Skeletal muscle tissue (tissue), 4 donors: ENCODE measurements around the gene ANXA4. TPM values are rescaled to one million over a fixed set of nuclear protein-coding genes. Genes with fewer than 3 reads are reported as not detected.

Experiments
- H3K27ac ChIP-seq: one replicate; pipeline ENCODE4 v1.7.0; 2013; ENCODE audit warnings: mild to moderate bottlenecking, low read depth, low read length, inconsistent platforms
- H3K27me3 ChIP-seq, 3 donors: one replicate each; pipeline ENCODE4 v1.7.0; 2013; ENCODE audit warnings: low read length in 3 of 3; ENCODE audit not compliant: control insufficient read depth in 3 of 3, insufficient read depth in 3 of 3
- H3K36me3 ChIP-seq, 3 donors: one replicate each; pipeline ENCODE4 v1.7.0; 2013; ENCODE audit warnings: low read length in 3 of 3; ENCODE audit not compliant: control insufficient read depth in 3 of 3, insufficient read depth in 3 of 3
- H3K4me1 ChIP-seq, 3 donors: one replicate each; pipeline ENCODE4 v1.7.0; 2013; ENCODE audit warnings: low read length in 3 of 3, mild to moderate bottlenecking in 3 of 3; ENCODE audit not compliant: control insufficient read depth in 3 of 3, insufficient read depth in 3 of 3
- H3K4me3 ChIP-seq, 3 donors: one replicate each; pipeline ENCODE4 v1.7.0; 2013; ENCODE audit warnings: low read length in 3 of 3
- H3K9ac ChIP-seq, 3 donors: one replicate each; pipeline ENCODE4 v1.7.0; 2013; ENCODE audit warnings: low read length in 3 of 3, mild to moderate bottlenecking in 3 of 3, moderate library complexity in 2 of 3, low read depth in 1 of 3
- H3K9me3 ChIP-seq, 3 donors: one replicate each; pipeline ENCODE4 v1.7.0; 2013; ENCODE audit warnings: low read length in 3 of 3; ENCODE audit not compliant: control insufficient read depth in 3 of 3
- total RNA-seq: library from RNA; depleted of rRNA; stranded (reverse); fragments of >200 nt; gene quantifications from one replicate; pipeline ENCODE4 v1.2.3, GENCODE V29; 2014
- donor health status: Osteomylitis.

ANXA4 gene
- total RNA-seq, 1 donor from 2014 or later, result 18.8 TPM

- no peak overlapping the region for H3K4me3 ChIP-seq
- H3K27me3 ChIP-seq, result no peaks in the 10 kb centered on the region
- H3K4me1 ChIP-seq, result peaks cover 16 to 20% (median 17%) of the 10 kb centered on the region in 3 donors
- H3K9ac ChIP-seq, result no peak overlapping the region
- no peaks in the 10 kb centered on the region for H3K9me3 ChIP-seq
- H3K27ac ChIP-seq, result no peak overlapping the region
- peaks cover 4 to 9% (median 5%) of the 10 kb centered on the region in 3 donors for H3K36me3 ChIP-seq
Observed at GRCh38 chr2:69786052-69786560, 44.2 kb downstream of the ANXA4 start.

- Histone ChIP-seq H3K4me3 (no peak overlapping the region), H3K4me1 (peaks cover 10 to 13% (median 12%) of the 10 kb centered on the region in 3 donors), H3K9ac (peak overlapping the region in 1 of 3 donors; percentile 62), H3K27me3 (no peaks in the 10 kb centered on the region), H3K27ac (peak overlapping the region; percentile 73), H3K36me3 (peaks cover 4 to 9% (median 5%) of the 10 kb centered on the region in 3 donors), H3K9me3 (no peaks in the 10 kb centered on the region)
Observed at GRCh38 chr2:69789175-69789721, 47.3 kb downstream of the ANXA4 start.

GRCh38 chr2:69789772-69790600, 48.1 kb downstream of the ANXA4 start:
- Histone ChIP-seq H3K9ac (peak overlapping the region; percentile 32 to 62 (median 59)), H3K9me3 (no peaks in the 10 kb centered on the region), H3K27me3 (no peaks in the 10 kb centered on the region), H3K36me3 (peaks cover 4 to 9% (median 5%) of the 10 kb centered on the region in 3 donors), H3K4me1 (peaks cover 10 to 13% (median 12%) of the 10 kb centered on the region in 3 donors), H3K27ac (peak overlapping the region; percentile 73), H3K4me3 (peak overlapping the region in 2 of 3 donors; percentile 24 to 41)

GRCh38 chr2:69790601-69790959, 48.6 kb downstream of the ANXA4 start:
- H3K36me3 ChIP-seq, result peaks cover 4 to 9% (median 5%) of the 10 kb centered on the region in 3 donors
- peak overlapping the region in 1 of 3 donors; percentile 62 for H3K9ac ChIP-seq
- H3K4me1 ChIP-seq, result peaks cover 10 to 13% (median 12%) of the 10 kb centered on the region in 3 donors
- H3K27ac ChIP-seq, result peak overlapping the region; percentile 73
- H3K9me3 ChIP-seq, result no peaks in the 10 kb centered on the region
- H3K27me3 ChIP-seq, result no peaks in the 10 kb centered on the region
- H3K4me3 ChIP-seq, result no peak overlapping the region

GRCh38 chr2:69791045-69791444, 49.1 kb downstream of the ANXA4 start:
- Histone ChIP-seq H3K36me3 (peaks cover 4 to 9% (median 5%) of the 10 kb centered on the region in 3 donors), H3K9me3 (no peaks in the 10 kb centered on the region), H3K9ac (no peak overlapping the region), H3K4me1 (peaks cover 10 to 13% (median 12%) of the 10 kb centered on the region in 3 donors), H3K27ac (peak overlapping the region; percentile 73), H3K4me3 (no peak overlapping the region), H3K27me3 (no peaks in the 10 kb centered on the region)

- Histone ChIP-seq H3K36me3 (no peaks in the 10 kb centered on the region), H3K4me3 (no peak overlapping the region), H3K27ac (no peak overlapping the region), H3K27me3 (no peaks in the 10 kb centered on the region), H3K9ac (no peak overlapping the region), H3K4me1 (peaks cover 10 to 23% (median 22%) of the 10 kb centered on the region in 3 donors), H3K9me3 (no peaks in the 10 kb centered on the region)
Observed at GRCh38 chr2:69796174-69796573, 54.2 kb downstream of the ANXA4 start.

- no peaks in the 10 kb centered on the region for H3K9me3 ChIP-seq
- no peaks in the 10 kb centered on the region for H3K36me3 ChIP-seq
- H3K27ac ChIP-seq, result peak overlapping the region; percentile 73
- no peak overlapping the region for H3K9ac ChIP-seq
- H3K27me3 ChIP-seq, result no peaks in the 10 kb centered on the region
- peaks cover 10 to 22% (median 22%) of the 10 kb centered on the region in 3 donors for H3K4me1 ChIP-seq
- no peak overlapping the region for H3K4me3 ChIP-seq
Observed at GRCh38 chr2:69797235-69797634, 55.3 kb downstream of the ANXA4 start.

GRCh38 chr2:69797836-69798289, 55.9 kb downstream of the ANXA4 start:
- Histone ChIP-seq H3K27me3 (no peaks in the 10 kb centered on the region), H3K27ac (peak overlapping the region; percentile 73), H3K4me3 (peak overlapping the region; percentile 20 to 64 (median 58)), H3K9me3 (no peaks in the 10 kb centered on the region), H3K9ac (peak overlapping the region in 1 of 3 donors; percentile 70), H3K4me1 (peaks cover 10 to 22% (median 22%) of the 10 kb centered on the region in 3 donors), H3K36me3 (no peaks in the 10 kb centered on the region)

- Histone ChIP-seq H3K27me3 (no peaks in the 10 kb centered on the region), H3K9ac (peak overlapping the region; percentile 33 to 70 (median 60)), H3K4me3 (peak overlapping the region; percentile 46 to 64 (median 58)), H3K9me3 (no peaks in the 10 kb centered on the region), H3K27ac (peak overlapping the region; percentile 73), H3K36me3 (no peaks in the 10 kb centered on the region), H3K4me1 (peaks cover 10 to 22% (median 22%) of the 10 kb centered on the region in 3 donors)
Observed at GRCh38 chr2:69798290-69798908, 56.5 kb downstream of the ANXA4 start.
